ENCODE measurements around the gene LRRFIP2.

DNA sequence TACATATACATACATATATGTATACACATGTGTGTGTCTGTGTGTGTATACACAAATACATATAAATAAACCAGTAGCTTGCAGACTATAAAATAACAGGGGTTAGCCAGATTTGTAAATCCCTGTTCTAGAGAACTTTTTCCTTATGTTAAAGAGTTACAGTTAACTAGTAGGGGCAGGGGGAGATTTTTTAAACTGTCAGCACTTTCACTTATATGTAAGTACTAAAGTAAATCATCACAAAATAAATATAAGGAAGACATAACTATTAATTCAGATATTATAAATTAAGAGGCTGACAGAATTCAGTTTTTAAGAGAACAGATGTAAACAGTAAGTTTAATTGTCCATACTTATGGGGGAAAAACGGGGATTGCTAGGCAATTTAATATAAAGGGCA, 74.0 kb downstream of the LRRFIP2 start:
- TF ChIP-seq, protein P1, sequence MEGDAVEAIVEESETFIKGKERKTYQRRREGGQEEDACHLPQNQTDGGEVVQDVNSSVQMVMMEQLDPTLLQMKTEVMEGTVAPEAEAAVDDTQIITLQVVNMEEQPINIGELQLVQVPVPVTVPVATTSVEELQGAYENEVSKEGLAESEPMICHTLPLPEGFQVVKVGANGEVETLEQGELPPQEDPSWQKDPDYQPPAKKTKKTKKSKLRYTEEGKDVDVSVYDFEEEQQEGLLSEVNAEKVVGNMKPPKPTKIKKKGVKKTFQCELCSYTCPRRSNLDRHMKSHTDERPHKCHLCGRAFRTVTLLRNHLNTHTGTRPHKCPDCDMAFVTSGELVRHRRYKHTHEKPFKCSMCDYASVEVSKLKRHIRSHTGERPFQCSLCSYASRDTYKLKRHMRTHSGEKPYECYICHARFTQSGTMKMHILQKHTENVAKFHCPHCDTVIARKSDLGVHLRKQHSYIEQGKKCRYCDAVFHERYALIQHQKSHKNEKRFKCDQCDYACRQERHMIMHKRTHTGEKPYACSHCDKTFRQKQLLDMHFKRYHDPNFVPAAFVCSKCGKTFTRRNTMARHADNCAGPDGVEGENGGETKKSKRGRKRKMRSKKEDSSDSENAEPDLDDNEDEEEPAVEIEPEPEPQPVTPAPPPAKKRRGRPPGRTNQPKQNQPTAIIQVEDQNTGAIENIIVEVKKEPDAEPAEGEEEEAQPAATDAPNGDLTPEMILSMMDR (IDR thresholded peaks at IDR 0.05) = no peak
- no peak for TF ChIP-seq EP300 (IDR thresholded peaks at IDR 0.05)

Data from ovary (tissue), 3 donors.